Osteoblast (primary cell): Measurements from ENCODE around the gene ABHD12. TPM values are rescaled to one million over a fixed set of nuclear protein-coding genes. Genes with fewer than 3 reads are reported as not detected.

ENCODE experiments used
- DNase-seq: peaks from one replicate; pipeline ENCODE4 v3.0.0; 2011; ENCODE audit warnings: low spot score, mixed read lengths; ENCODE audit not compliant: insufficient read length; ENCODE audit errors: missing footprints
- H2AFZ ChIP-seq: 2 replicates; pipeline ENCODE4 v1.6.0; 2011; ENCODE audit warnings: mild to moderate bottlenecking, low read length
- H3K27ac ChIP-seq: 2 replicates; pipeline ENCODE4 v1.5.1; 2011; ENCODE audit warnings: mild to moderate bottlenecking, low read depth, low read length, moderate library complexity
- H3K27me3 ChIP-seq: 2 replicates; pipeline ENCODE4 v1.6.0; 2012; ENCODE audit warnings: mild to moderate bottlenecking, control low read depth, inconsistent platforms, low read length, moderate library complexity; ENCODE audit not compliant: insufficient read depth
- H3K36me3 ChIP-seq: 2 replicates; pipeline ENCODE4 v1.5.1; 2011; ENCODE audit warnings: mild to moderate bottlenecking, low read length, control low read depth, moderate library complexity; ENCODE audit not compliant: insufficient read depth
- H3K4me1 ChIP-seq: 2 replicates; pipeline ENCODE4 v1.5.1; 2011; ENCODE audit warnings: mild to moderate bottlenecking, low read length, control low read depth, moderate library complexity; ENCODE audit not compliant: insufficient read depth
- H3K4me2 ChIP-seq: 2 replicates; pipeline ENCODE4 v1.6.0; 2011; ENCODE audit warnings: mild to moderate bottlenecking, low read length; ENCODE audit not compliant: insufficient read depth
- H3K4me3 ChIP-seq: fragments of 200-600 bp; sonication (generic); 3 replicates; pipeline ENCODE4 v1.5.1; 2012; ENCODE audit warnings: mild to moderate bottlenecking, low read length, inconsistent platforms; ENCODE audit not compliant: insufficient read depth
- H3K79me2 ChIP-seq: 2 replicates; pipeline ENCODE4 v1.6.0; 2012; ENCODE audit warnings: mild to moderate bottlenecking, low read length, control low read depth, inconsistent platforms; ENCODE audit not compliant: insufficient read depth
- H3K9me3 ChIP-seq: 2 replicates; pipeline ENCODE4 v1.5.1; 2011; ENCODE audit warnings: low read depth, low read length, control low read depth
- H4K20me1 ChIP-seq: 2 replicates; pipeline ENCODE4 v1.6.0; 2012; ENCODE audit warnings: mild to moderate bottlenecking, low read length, control low read depth; ENCODE audit not compliant: insufficient read depth
- total RNA-seq: library from RNA; depleted of rRNA; stranded (reverse); fragments of >200 nt; gene quantifications from 2 replicates; pipeline ENCODE4 v1.2.3, GENCODE V29; 2012
- TF ChIP-seq, protein P1 (sequence below): IDR thresholded peaks from 2 replicates; pipeline ENCODE4 v1.5.1; 2011; ENCODE audit warnings: mild to moderate bottlenecking, low read depth, low read length, moderate library complexity; ENCODE audit errors: extremely low read depth

The ABHD12 gene
- total RNA-seq, 1 donor = 29.7 TPM

DNA sequence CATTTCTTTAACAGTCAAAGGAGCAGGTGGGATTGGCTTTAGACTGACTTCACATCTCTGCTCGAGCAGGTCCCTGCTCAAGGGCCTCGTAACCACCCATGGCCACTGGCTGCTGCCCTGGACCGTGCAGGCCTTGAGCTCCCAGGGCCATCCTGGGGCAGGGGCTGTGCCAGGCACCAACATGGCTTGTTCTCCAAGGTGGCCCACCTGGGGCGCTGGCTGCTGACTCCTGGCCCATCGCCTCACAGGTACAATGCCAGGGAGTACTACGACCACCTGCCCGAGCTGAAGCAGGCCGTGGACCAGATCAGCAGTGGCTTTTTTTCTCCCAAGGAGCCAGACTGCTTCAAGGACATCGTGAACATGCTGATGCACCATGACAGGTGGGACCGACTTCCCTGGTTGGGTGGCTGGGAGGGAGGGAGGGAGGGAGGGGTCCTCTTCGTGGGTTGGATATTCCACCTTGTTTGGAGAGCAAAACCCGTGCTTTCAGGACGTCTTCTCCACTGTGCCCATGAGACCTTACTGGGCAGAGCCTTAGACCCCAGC, 96.7 kb downstream of the ABHD12 start:
- Histone ChIP-seq H3K4me1 (no peaks in the 10 kb centered on the region), H3K9me3 (no peaks in the 10 kb centered on the region), H3K79me2 (no peaks in the 10 kb centered on the region), H3K36me3 (peaks cover 60% of the 10 kb centered on the region), H3K4me3 (no peak overlapping the region), H3K4me2 (no peak overlapping the region), H2AFZ (no peak overlapping the region), H4K20me1 (peaks cover 3% of the 10 kb centered on the region), H3K27ac (no peak overlapping the region), H3K27me3 (no peaks in the 10 kb centered on the region)
- TF ChIP-seq, protein P1, sequence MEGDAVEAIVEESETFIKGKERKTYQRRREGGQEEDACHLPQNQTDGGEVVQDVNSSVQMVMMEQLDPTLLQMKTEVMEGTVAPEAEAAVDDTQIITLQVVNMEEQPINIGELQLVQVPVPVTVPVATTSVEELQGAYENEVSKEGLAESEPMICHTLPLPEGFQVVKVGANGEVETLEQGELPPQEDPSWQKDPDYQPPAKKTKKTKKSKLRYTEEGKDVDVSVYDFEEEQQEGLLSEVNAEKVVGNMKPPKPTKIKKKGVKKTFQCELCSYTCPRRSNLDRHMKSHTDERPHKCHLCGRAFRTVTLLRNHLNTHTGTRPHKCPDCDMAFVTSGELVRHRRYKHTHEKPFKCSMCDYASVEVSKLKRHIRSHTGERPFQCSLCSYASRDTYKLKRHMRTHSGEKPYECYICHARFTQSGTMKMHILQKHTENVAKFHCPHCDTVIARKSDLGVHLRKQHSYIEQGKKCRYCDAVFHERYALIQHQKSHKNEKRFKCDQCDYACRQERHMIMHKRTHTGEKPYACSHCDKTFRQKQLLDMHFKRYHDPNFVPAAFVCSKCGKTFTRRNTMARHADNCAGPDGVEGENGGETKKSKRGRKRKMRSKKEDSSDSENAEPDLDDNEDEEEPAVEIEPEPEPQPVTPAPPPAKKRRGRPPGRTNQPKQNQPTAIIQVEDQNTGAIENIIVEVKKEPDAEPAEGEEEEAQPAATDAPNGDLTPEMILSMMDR = no peak
- DNase-seq = no peak

DNA sequence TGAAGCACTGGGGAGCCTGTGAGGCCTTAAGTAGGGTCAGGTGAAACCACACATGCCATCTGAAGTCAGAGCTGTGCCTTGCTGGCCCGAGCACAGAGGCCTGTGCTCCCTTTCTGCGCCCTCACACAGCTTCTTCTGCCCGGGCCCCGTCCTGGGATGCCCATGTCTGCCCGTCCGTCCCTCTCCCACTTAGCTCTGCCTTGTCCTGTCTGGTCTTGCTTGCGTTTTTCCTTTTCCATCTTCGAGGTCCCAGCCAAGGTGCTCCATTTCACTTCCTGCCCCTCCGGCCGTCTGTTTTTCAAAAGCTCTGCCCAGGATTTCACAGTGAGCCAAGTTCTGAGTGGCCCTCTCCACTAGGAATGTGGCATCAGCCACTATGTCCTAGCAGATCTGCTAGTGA, 97.1 kb downstream of the ABHD12 start:
- H4K20me1 ChIP-seq = peaks cover 3% of the 10 kb centered on the region
- H3K79me2 ChIP-seq = no peaks in the 10 kb centered on the region
- no peaks in the 10 kb centered on the region for H3K9me3 ChIP-seq
- H3K4me3 ChIP-seq = no peak overlapping the region
- no peaks in the 10 kb centered on the region for H3K4me1 ChIP-seq
- no peak overlapping the region for H3K27ac ChIP-seq
- no peak overlapping the region for H3K4me2 ChIP-seq
- peaks cover 65% of the 10 kb centered on the region for H3K36me3 ChIP-seq
- H3K27me3 ChIP-seq = no peaks in the 10 kb centered on the region
- peak; percentile 85 for DNase-seq
- no peak overlapping the region for H2AFZ ChIP-seq
- TF ChIP-seq, protein P1 = no peak

DNA sequence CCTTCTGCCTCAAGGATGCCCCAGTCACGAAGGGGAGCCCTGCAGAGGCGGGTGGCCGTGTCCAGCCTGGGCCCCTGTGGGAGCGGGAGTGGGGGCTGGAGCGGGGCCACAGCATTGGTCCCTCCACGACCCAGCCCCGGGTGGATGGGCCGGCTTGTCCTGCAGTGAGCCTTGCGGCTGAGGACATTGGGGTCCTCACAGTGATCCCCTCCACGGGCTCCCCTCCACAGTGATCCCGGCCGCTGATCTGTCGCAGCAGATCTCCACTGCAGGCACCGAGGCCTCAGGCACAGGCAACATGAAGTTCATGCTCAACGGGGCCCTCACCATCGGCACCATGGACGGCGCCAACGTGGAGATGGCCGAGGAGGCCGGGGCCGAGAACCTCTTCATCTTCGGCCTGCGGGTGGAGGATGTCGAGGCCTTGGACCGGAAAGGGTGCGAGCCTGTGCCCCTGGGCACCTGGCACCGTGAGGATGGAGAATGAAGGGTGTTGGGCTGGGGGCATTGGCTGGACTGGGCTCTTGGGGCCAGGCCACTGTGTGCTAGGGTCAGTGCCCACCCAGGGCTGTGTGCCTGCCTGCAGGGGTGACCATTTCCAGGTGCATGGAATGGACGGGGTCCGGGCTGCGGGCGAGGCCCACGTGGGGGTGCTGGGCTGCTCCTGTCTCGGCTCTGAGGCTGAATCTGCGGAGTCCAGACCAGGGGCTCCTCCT, 98.3 kb downstream of the ABHD12 start:
- H3K9me3 ChIP-seq = no peaks in the 10 kb centered on the region
- TF ChIP-seq, protein P1 = no peak

DNA sequence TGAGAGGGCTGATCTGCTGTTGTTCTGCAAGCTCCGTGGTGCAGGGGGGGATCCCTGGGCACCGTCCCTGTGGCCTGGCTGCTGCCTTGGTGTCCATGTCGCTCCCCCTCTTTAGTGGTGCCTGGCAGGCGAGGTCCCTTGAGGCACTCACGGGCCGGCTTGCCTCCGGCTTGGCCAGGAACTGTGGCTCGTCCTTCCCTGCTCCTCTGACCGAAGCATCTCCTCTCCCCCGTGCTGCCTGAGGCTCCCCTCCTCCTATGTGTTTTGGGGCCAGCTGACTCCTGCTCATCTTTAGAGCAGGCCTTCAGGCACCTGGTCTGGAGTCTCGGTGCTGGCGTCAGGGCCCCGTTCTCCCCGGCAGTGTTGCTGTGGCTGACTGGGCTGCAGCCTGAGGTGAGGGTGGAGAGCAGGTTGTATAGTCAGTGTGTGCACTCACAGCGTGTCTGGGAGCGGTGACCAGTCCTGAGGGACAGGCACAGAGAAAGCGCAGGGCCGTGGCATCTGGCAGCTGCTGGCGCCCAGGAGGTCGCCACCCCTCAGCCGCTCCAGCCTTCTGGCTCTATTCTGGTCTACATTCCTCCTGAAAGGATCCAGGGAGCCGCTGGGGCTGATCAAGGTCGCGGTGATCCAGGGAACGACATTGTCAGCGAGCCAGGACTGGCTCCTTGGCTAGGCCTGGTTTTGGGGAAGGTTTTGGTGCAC, 99.1 kb downstream of the ABHD12 start:
- H3K36me3 ChIP-seq = peaks cover 69% of the 10 kb centered on the region

More for the DNA sequence above, 98.3 kb downstream of the ABHD12 start:
- Histone ChIP-seq H3K27ac (no peak overlapping the region), H3K4me3 (no peak overlapping the region), H3K27me3 (no peaks in the 10 kb centered on the region), H4K20me1 (peaks cover 3% of the 10 kb centered on the region), H2AFZ (no peak overlapping the region), H3K4me1 (no peaks in the 10 kb centered on the region), H3K79me2 (no peaks in the 10 kb centered on the region), H3K4me2 (no peak overlapping the region), H3K36me3 (peaks cover 68% of the 10 kb centered on the region)
- peak; percentile 65 for DNase-seq

More for the DNA sequence above, 99.1 kb downstream of the ABHD12 start:
- H3K4me2 ChIP-seq = no peak overlapping the region
- H4K20me1 ChIP-seq = peaks cover 3% of the 10 kb centered on the region
- no peaks in the 10 kb centered on the region for H3K79me2 ChIP-seq
- H3K4me1 ChIP-seq = no peaks in the 10 kb centered on the region
- no peaks in the 10 kb centered on the region for H3K27me3 ChIP-seq
- H3K27ac ChIP-seq = no peak overlapping the region
- DNase-seq = peak; percentile 78
- no peaks in the 10 kb centered on the region for H3K9me3 ChIP-seq
- TF ChIP-seq, protein P1 = no peak
- H3K4me3 ChIP-seq = no peak overlapping the region
- H2AFZ ChIP-seq = no peak overlapping the region
